K562 (cell line): ENCODE data around the gene ZBTB16. TPM values are rescaled to one million over a fixed set of nuclear protein-coding genes. Genes with fewer than 3 reads are reported as not detected.

ENCODE experiments used
- ATAC-seq: fragments of 200-7000 bp; cut with Tn5 transposase; 3 replicates; pipeline ENCODE4 v1.9.1; 2020; ENCODE audit warnings: moderate library complexity
- BruUV-seq: library from RNA; stranded (reverse); fragments of 400-500 nt; replicated peaks from 2 replicates; lab custom pipeline; 2021; lab: Mats Ljungman, UMichigan
- CTCF ChIA-PET: fragments of 300-600 bp; formaldehyde crosslinking; extraction: SDS; loops from one replicate; lab custom pipeline; 2021; ENCODE audit warnings: low intra/inter-chr PET ratio; lab: Yijun Ruan, JAX
- POLR2A ChIA-PET: fragments of 300-600, 350-650 bp; sonication (Branson Sonifier 250); formaldehyde crosslinking; extraction: SDS; loops from one replicate; lab custom pipeline; 2021; ENCODE audit warnings: antibody characterized with exemption, inconsistent platforms; lab: Yijun Ruan, JAX
- DNase-seq, 4 experiments: peaks; one replicate each; pipeline versions ENCODE4 v3.0.0 to v3.0.0-alpha.2; 2011 to 2018; ENCODE audit warnings: low spot score in 3 of 4, mixed read lengths in 3 of 4; ENCODE audit errors: extremely low read depth in 1 of 4
- FAIRE-seq: peaks from 2 replicates; lab custom pipeline; 2011; peaks lifted over from hg19 to GRCh38; lab: Jason Lieb, UNC
- H2AFZ ChIP-seq: 2 replicates; pipeline ENCODE4 v1.6.0; 2011; ENCODE audit warnings: low read depth, low read length, control low read depth, inconsistent platforms
- H3K27ac ChIP-seq: fragments of 200-600 bp; 3 replicates; pipeline ENCODE4 v1.8.0; 2011; ENCODE audit warnings: low read depth, mild to moderate bottlenecking, control low read depth, inconsistent platforms, low read length, moderate library complexity, mixed read lengths; ENCODE audit errors: extremely low read depth
- H3K27me3 ChIP-seq, 2 experiments: fragments of 300-600 bp in 1 of 2; 2 replicates in 1 of 2; 3 replicates in 1 of 2; pipeline versions ENCODE4 v1.6.0 to v1.8.0; 2011; ENCODE audit warnings: inconsistent platforms in 2 of 2, low read length in 2 of 2, mild to moderate bottlenecking in 1 of 2, mixed read lengths in 1 of 2, moderate library complexity in 1 of 2; ENCODE audit not compliant: control insufficient read depth in 2 of 2, insufficient read depth in 2 of 2
- H3K36me3 ChIP-seq: fragments of 300-600 bp; 3 replicates; pipeline ENCODE4 v1.8.0; 2011; ENCODE audit warnings: mild to moderate bottlenecking, low read length, inconsistent platforms; ENCODE audit not compliant: control insufficient read depth, insufficient read depth
- H3K4me1 ChIP-seq, 2 experiments: fragments of 200-600 bp in 1 of 2; replicated peaks in 1 of 2; 2 replicates in 1 of 2; 3 replicates in 1 of 2; pipeline versions ENCODE4 v1.5.1 to v1.8.0; 2011; ENCODE audit warnings: inconsistent platforms in 2 of 2, low read length in 2 of 2, mild to moderate bottlenecking in 1 of 2, mixed read lengths in 1 of 2, moderate library complexity in 1 of 2; ENCODE audit not compliant: control insufficient read depth in 2 of 2, insufficient read depth in 2 of 2
- H3K4me2 ChIP-seq: 2 replicates; pipeline ENCODE4 v1.6.1; 2011; ENCODE audit warnings: low read length, control low read depth, inconsistent platforms, mixed read lengths; ENCODE audit not compliant: insufficient read depth
- H3K4me3 ChIP-seq: fragments of 200-600 bp; sonication (generic), shearing (Covaris generic); 2 replicates; pipeline ENCODE4 v1.5.1; 2016; ENCODE audit warnings: control low read depth, inconsistent platforms
- H3K79me2 ChIP-seq: fragments of 200-600 bp; 3 replicates; pipeline ENCODE4 v1.8.0; 2011; ENCODE audit warnings: low read length, inconsistent platforms; ENCODE audit not compliant: control insufficient read depth, insufficient read depth
- H3K9ac ChIP-seq, 2 experiments: 2 replicates each; pipeline versions ENCODE4 v1.6.0 to v1.6.1; 2011; ENCODE audit warnings: low read depth in 2 of 2, low read length in 2 of 2, control low read depth in 1 of 2, inconsistent platforms in 1 of 2, mild to moderate bottlenecking in 1 of 2, mixed read lengths in 1 of 2; ENCODE audit not compliant: insufficient read depth in 1 of 2
- H3K9me1 ChIP-seq: one replicate; pipeline ENCODE4 v1.6.0; 2011; ENCODE audit warnings: inconsistent platforms, mild to moderate bottlenecking, low read length, moderate library complexity; ENCODE audit not compliant: control insufficient read depth, insufficient read depth
- H3K9me3 ChIP-seq: replicated peaks from 2 replicates; pipeline ENCODE4 v1.5.1; 2011; ENCODE audit warnings: low read depth, low read length, inconsistent platforms; ENCODE audit not compliant: control insufficient read depth, insufficient read depth
- H4K20me1 ChIP-seq: replicated peaks from 2 replicates; pipeline ENCODE4 v1.6.1; 2011; ENCODE audit warnings: low read length, inconsistent platforms, mixed read lengths; ENCODE audit not compliant: control insufficient read depth, insufficient read depth
- EZH2 ChIP-seq: IDR thresholded peaks from 2 replicates; pipeline ENCODE4 v1.6.1; 2012; ENCODE audit warnings: low read depth, mild to moderate bottlenecking, inconsistent platforms, low read length, borderline replicate concordance
- GABPB1 ChIP-seq: sonication (generic); formaldehyde crosslinking; IDR thresholded peaks from 2 replicates; pipeline ENCODE4 v1.8.0; 2022; ENCODE audit warnings: mild to moderate bottlenecking, missing genetic modification reagents
- GTF2F1 ChIP-seq: IDR thresholded peaks from 2 replicates; pipeline ENCODE4 v1.6.1; 2011; ENCODE audit warnings: low read depth, low read length, improper control_type of control experiment
- MTA3 ChIP-seq: fragments of 450-650 bp; formaldehyde crosslinking; IDR thresholded peaks from 2 replicates; pipeline ENCODE4 v1.6.1; 2017; ENCODE audit warnings: mild to moderate bottlenecking, borderline replicate concordance
- NCOA1 ChIP-seq: fragments of 450-650 bp; IDR thresholded peaks from 2 replicates; pipeline ENCODE4 v1.6.1; 2016; ENCODE audit warnings: low read depth
- NELFE ChIP-seq: IDR thresholded peaks from 2 replicates; pipeline ENCODE4 v1.6.1; 2011; ENCODE audit warnings: mild to moderate bottlenecking; ENCODE audit not compliant: insufficient read depth, insufficient read length
- SLC30A9 ChIP-seq: fragments of 250-450 bp; sonication (Bioruptor Pico); IDR thresholded peaks from 2 replicates; pipeline ENCODE4 v1.8.0; 2022; ENCODE audit warnings: mild to moderate bottlenecking, moderate library complexity
- SMAD2 ChIP-seq: fragments of 150-350 bp; IDR thresholded peaks from 2 replicates; pipeline ENCODE4 v1.6.1; 2014; ENCODE audit warnings: low read depth, mild to moderate bottlenecking, low read length
- SRSF7 ChIP-seq: fragments of 200-400 bp; formaldehyde crosslinking; optimal IDR thresholded peaks from 2 replicates; pipeline ENCODE3; 2017; ENCODE audit warnings: mild to moderate bottlenecking, low read depth, low read length
- TEAD2 ChIP-seq: fragments of 450-650 bp; IDR thresholded peaks from 2 replicates; pipeline ENCODE4 v1.6.1; 2016; ENCODE audit warnings: missing genetic modification characterization, control low read depth, missing compliant biosample characterization
- WGBS: fragments of 100-300 bp; shearing (Covaris generic); methylation state at CpG from one replicate; pipeline ENCODE4 v1.1.6; 2016; ENCODE audit warnings: low coverage, mixed read lengths; ENCODE audit not compliant: insufficient coverage; ENCODE audit errors: missing lambda C conversion rate; 5-methylcytosine and 5-hydroxymethylcytosine counted together
- in situ Hi-C: fragments of 300-500 bp; cut with MboI; formaldehyde crosslinking; loops from 4 replicates; pipeline ENCODE4 v1.15.0; 2018; ENCODE audit warnings: inconsistent platforms, mixed read lengths
- intact Hi-C: fragments of 100-400 bp; cut with micrococcal nuclease; formaldehyde crosslinking; loops from 2 replicates; pipeline ENCODE4 v1.14.2; 2022
- polyA plus RNA-seq, 8 experiments: library from polyadenylated mRNA; depleted of rRNA in 4 of 8; stranded (reverse) in 5 of 8; unstranded in 3 of 8; fragments of >200 nt; fragmentation: Nextera tagmentation in 2 of 8; fragmentation: Illumina TruSeq in 1 of 8; extraction: Ambion mirVana in 2 of 8; extraction: Trizol in 1 of 8; gene quantifications; 2 replicates each; pipeline versions ENCODE4 v1.2.1 to v1.2.3, GENCODE V29; 2011 to 2014; ENCODE audit warnings: inconsistent platforms in 1 of 8, missing spikeins in 1 of 8
- total RNA-seq, 7 experiments: library from RNA; depleted of rRNA in 6 of 7; stranded (reverse); fragments of >200 nt in 6 of 7; fragmentation: Illumina TruSeq in 2 of 7; extraction: Trizol in 2 of 7; gene quantifications; 2 replicates each; pipeline versions ENCODE4 v1.2.1 to v1.2.3, GENCODE V29; 2011 to 2021; ENCODE audit warnings: low replicate concordance in 1 of 7
- TF ChIP-seq, protein P1 (sequence below), 2 experiments: fragments of 450-650 bp in 1 of 2; IDR thresholded peaks; 2 replicates each; pipeline ENCODE4 v1.6.1; 2011 to 2017; ENCODE audit warnings: low read depth in 2 of 2, antibody characterized with exemption in 1 of 2, borderline replicate concordance in 1 of 2, low read length in 1 of 2, mild to moderate bottlenecking in 1 of 2, mixed read lengths in 1 of 2; ENCODE audit not compliant: control insufficient read depth in 1 of 2
- TF ChIP-seq, protein P2 (sequence below): sonication (generic); formaldehyde crosslinking; IDR thresholded peaks from 2 replicates; pipeline ENCODE4 v1.8.0; 2022; ENCODE audit warnings: mild to moderate bottlenecking, missing genetic modification reagents, borderline replicate concordance

The ZBTB16 gene
- total and polyA plus RNA-seq, 9 of the 15 experiments (the other 6 are each of a cell fraction or from before 2014, with no cell fraction given) = 0.06 to 0.40 (median 0.24) TPM; not detected in 4

DNA sequence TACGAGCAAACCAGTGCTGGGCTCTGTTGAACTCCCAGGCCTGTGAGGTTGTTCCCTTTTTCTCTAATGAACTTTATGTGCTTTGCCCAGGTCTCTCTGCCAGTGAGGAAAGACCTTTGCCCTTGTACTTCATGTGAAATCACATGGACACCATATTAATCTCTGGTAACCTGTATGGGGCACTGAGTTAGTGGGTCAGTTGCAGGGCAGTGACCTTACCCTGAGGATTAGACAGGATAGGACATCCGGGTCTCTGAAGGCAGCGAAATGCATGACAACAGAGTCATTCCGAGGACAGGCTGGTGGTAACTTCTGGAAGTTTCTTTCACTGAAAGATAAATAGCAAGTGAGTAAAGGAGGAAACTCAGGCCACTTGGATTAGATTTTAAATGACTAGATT, 93.7 kb downstream of the ZBTB16 start:
- H3K4me1 ChIP-seq = peaks cover 14 to 22% of the 10 kb centered on the region in 2 experiments
- no peak overlapping the region for H3K4me3 ChIP-seq
- 14% methylated on average over 4 of the region's 4 CpGs for WGBS
- ATAC-seq (no peak), DNase-seq (no peak), FAIRE-seq (peak; percentile 66)
- peaks cover 0 to 4% of the 10 kb centered on the region in 2 experiments; a peak in 2 of 5 replicates for H3K27me3 ChIP-seq
- POLR2A ChIA-PET = no interaction called here
- H2AFZ ChIP-seq = no peak overlapping the region
- H3K27ac ChIP-seq = no peak overlapping the region
- no peaks in the 10 kb centered on the region for H3K79me2 ChIP-seq
- no peaks in the 10 kb centered on the region for H3K9me1 ChIP-seq
- no peaks in the 10 kb centered on the region for H4K20me1 ChIP-seq
- intact Hi-C loops = no loop called here
- TF ChIP-seq SRSF7 (no peak), GTF2F1 (no peak), NCOA1 (no peak), MTA3 (no peak), GABPB1 (CRISPR knock-in tag) (no peak), SMAD2 (no peak), SLC30A9 (CRISPR knock-in tag) (no peak), EZH2 (no peak), NELFE (no peak), TEAD2 (tag) (no peak)
- TF ChIP-seq, protein P1, sequence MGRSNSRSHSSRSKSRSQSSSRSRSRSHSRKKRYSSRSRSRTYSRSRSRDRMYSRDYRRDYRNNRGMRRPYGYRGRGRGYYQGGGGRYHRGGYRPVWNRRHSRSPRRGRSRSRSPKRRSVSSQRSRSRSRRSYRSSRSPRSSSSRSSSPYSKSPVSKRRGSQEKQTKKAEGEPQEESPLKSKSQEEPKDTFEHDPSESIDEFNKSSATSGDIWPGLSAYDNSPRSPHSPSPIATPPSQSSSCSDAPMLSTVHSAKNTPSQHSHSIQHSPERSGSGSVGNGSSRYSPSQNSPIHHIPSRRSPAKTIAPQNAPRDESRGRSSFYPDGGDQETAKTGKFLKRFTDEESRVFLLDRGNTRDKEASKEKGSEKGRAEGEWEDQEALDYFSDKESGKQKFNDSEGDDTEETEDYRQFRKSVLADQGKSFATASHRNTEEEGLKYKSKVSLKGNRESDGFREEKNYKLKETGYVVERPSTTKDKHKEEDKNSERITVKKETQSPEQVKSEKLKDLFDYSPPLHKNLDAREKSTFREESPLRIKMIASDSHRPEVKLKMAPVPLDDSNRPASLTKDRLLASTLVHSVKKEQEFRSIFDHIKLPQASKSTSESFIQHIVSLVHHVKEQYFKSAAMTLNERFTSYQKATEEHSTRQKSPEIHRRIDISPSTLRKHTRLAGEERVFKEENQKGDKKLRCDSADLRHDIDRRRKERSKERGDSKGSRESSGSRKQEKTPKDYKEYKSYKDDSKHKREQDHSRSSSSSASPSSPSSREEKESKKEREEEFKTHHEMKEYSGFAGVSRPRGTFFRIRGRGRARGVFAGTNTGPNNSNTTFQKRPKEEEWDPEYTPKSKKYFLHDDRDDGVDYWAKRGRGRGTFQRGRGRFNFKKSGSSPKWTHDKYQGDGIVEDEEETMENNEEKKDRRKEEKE (IDR thresholded peaks at IDR 0.05; ENCODE audit: borderline replicate concordance in 1 of 2, control insufficient read depth in 1 of 2, low read depth in 2 of 2, low read length in 1 of 2) = no peak
- TF ChIP-seq, protein P2, sequence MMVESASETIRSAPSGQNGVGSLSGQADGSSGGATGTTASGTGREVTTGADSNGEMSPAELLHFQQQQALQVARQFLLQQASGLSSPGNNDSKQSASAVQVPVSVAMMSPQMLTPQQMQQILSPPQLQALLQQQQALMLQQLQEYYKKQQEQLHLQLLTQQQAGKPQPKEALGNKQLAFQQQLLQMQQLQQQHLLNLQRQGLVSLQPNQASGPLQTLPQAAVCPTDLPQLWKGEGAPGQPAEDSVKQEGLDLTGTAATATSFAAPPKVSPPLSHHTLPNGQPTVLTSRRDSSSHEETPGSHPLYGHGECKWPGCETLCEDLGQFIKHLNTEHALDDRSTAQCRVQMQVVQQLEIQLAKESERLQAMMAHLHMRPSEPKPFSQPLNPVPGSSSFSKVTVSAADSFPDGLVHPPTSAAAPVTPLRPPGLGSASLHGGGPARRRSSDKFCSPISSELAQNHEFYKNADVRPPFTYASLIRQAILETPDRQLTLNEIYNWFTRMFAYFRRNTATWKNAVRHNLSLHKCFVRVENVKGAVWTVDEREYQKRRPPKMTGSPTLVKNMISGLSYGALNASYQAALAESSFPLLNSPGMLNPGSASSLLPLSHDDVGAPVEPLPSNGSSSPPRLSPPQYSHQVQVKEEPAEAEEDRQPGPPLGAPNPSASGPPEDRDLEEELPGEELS = no peak
- TF ChIP-seq, all 486 proteins: peak for 0
- CTCF ChIA-PET = no interaction called here
- BruUV-seq = no TSS peak
- Histone ChIP-seq H3K36me3 (no peaks in the 10 kb centered on the region), H3K9me3 (no peaks in the 10 kb centered on the region), H3K9ac (no peak overlapping the region), H3K4me2 (no peak overlapping the region)
- in situ Hi-C loops = no loop called here
